Posterior cingulate gyrus (tissue), 11 donors: ENCODE data around the gene TRIM72.
"Not testable (repeated sequence)": the region's sequence is repeated elsewhere in the genome, so short reads cannot be mapped to it uniquely, and the experiment has no call there.

Source experiments
- DNase-seq, 10 donors: peaks; one replicate each; pipeline versions ENCODE4 v3.0.0 to v3.0.0-alpha.2; 2020 to 2021; ENCODE audit warnings: mixed read lengths in 3 of 10
- intact Hi-C: fragments of 100-400 bp; cut with DNase I; formaldehyde crosslinking; loops from one replicate; pipeline ENCODE4 v1.15.1; 2023

The TRIM72 gene

GRCh38 chr16:31273187-31273586 is 59.3 kb downstream of the TRIM72 start:
- DNase-seq = no peak
- intact Hi-C loops = no loop called here

- intact Hi-C loops = no loop called here
- no peak for DNase-seq
Measured at GRCh38 chr16:31273676-31274075, 59.8 kb downstream of the TRIM72 start.

GRCh38 chr16:31274831-31275816 is 61.2 kb downstream of the TRIM72 start:
- DNase-seq = no peak
- intact Hi-C loops = no loop called here

DNA sequence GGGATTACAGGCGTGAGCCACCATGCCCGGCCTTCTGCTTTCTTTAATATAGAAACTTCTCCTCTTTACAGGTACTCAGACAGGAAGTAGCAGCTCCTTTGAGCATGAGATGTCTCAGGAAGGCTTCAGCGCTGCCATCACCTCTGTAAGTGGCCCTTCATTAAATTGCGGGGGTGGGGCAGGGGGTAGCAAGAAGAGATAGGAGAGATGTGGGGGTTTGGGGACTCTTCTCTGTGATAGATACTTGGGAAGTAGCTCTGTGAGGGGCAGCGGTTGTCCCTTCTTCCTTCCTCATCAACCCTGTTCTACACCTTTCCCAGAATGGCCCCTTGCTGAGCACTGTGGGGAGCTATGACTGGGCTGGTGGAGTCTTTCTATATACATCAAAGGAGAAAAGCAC is 62.7 kb downstream of the TRIM72 start:
- intact Hi-C loops = no loop called here
- DNase-seq = no peak

DNA sequence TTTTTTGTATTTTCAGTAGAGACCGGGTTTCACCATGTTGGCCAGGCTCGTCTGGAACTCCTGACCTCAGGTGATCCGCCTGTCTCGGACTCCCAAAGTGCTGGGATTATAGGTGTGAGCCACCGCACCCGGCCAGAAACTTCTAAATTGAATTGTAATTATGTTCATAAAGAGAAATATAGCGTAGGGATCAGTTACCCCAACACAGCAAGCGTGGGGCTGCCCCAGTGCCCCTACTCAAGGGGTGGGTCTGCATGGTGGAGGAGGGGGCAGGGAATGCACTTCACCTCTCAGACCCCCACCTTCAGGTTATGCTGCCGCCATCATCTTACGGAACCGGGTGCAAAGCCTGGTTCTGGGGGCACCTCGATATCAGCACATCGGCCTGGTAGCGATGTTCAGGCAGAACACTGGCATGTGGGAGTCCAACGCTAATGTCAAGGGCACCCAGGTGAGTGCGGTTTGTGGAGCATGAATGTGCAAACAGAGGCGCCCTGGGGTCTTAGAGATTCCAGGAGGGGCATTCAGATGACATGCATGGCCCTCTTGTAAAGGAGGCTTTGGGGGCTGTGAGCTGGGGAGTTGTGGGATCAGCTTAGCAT is 63.8 kb downstream of the TRIM72 start:
- intact Hi-C loops = no loop called here
- no peak for DNase-seq

DNA sequence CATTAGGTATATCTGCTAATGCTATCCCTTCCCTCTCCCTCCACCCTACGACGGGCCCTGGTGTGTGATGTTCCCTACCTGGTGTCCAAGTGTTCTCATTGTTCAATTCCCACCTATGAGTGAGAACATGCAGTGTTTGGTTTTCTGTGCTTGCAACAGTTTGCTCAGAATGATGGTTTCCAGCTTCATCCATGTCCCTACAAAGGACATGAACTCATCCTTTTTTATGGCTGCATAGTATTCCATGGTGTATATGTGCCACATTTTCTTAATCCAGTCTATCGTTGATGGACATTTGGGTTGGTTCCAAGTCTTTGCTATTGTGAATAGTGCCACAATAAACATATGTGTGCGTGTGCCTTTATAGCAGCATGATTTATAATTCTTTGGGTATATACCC is 64.9 kb downstream of the TRIM72 start:
- DNase-seq, intact Hi-C loops: not testable (repeated sequence)
